MCF 10A (cell line): ENCODE measurements around the gene CNOT6L. TPM values are rescaled to one million over a fixed set of nuclear protein-coding genes. Genes with fewer than 3 reads are reported as not detected.

Source experiments
- BruUV-seq: library from RNA; stranded (reverse); fragments of 400-500 nt; replicated peaks from 2 replicates; lab custom pipeline; 2021; lab: Mats Ljungman, UMichigan
- CTCF ChIA-PET: fragments of 300-600 bp; sonication (Branson Sonifier 250); formaldehyde crosslinking; extraction: SDS; loops from one replicate; lab custom pipeline; 2021; ENCODE audit warnings: antibody characterized with exemption, inconsistent platforms; lab: Yijun Ruan, JAX
- POLR2A ChIA-PET: fragments of 300-600, 350-650 bp; sonication (Branson Sonifier 250); formaldehyde crosslinking; extraction: SDS; loops from one replicate; lab custom pipeline; 2020; ENCODE audit warnings: antibody characterized with exemption, inconsistent platforms; lab: Yijun Ruan, JAX
- DNase-seq: peaks from one replicate; pipeline ENCODE4 v3.0.0-alpha.2; 2018; ENCODE audit not compliant: unreplicated experiment
- H3K27ac Mint-ChIP-seq: one replicate; pipeline ENCODE4 v1.8.0; 2022; ENCODE audit warnings: mild to moderate bottlenecking, low read depth, mixed read lengths; ENCODE audit not compliant: unreplicated experiment
- H3K27me3 Mint-ChIP-seq: one replicate; pipeline ENCODE4 v1.8.0; 2022; ENCODE audit warnings: mixed read lengths; ENCODE audit not compliant: insufficient read depth, unreplicated experiment
- H3K36me3 Mint-ChIP-seq: one replicate; pipeline ENCODE4 v1.8.0; 2022; ENCODE audit warnings: mild to moderate bottlenecking, moderate library complexity, mixed read lengths; ENCODE audit not compliant: insufficient read depth, unreplicated experiment
- H3K4me1 Mint-ChIP-seq: one replicate; pipeline ENCODE4 v1.8.0; 2022; ENCODE audit warnings: mixed read lengths; ENCODE audit not compliant: insufficient read depth, unreplicated experiment
- H3K4me3 Mint-ChIP-seq: one replicate; pipeline ENCODE4 v1.8.0; 2022; ENCODE audit warnings: mild to moderate bottlenecking, moderate library complexity, mixed read lengths; ENCODE audit not compliant: unreplicated experiment
- H3K9me3 Mint-ChIP-seq: one replicate; pipeline ENCODE4 v1.8.0; 2022; ENCODE audit warnings: mixed read lengths; ENCODE audit not compliant: unreplicated experiment
- intact Hi-C: fragments of 100-400 bp; cut with micrococcal nuclease; formaldehyde crosslinking; loops from 2 replicates; pipeline ENCODE4 v1.14.1; 2022
- total RNA-seq: library from RNA; stranded (reverse); gene quantifications from 2 replicates; pipeline ENCODE4 v1.2.3, GENCODE V29; 2022
- TF ChIP-seq, protein P1 (sequence below): fragments of 200-600 bp; IDR thresholded peaks from one replicate; pipeline ENCODE4 v1.8.0; 2022; ENCODE audit warnings: antibody characterized with exemption, mild to moderate bottlenecking; ENCODE audit not compliant: unreplicated experiment

The CNOT6L gene
- total RNA-seq, 1 experiment from 2014 or later, result 47.3 TPM

DNA sequence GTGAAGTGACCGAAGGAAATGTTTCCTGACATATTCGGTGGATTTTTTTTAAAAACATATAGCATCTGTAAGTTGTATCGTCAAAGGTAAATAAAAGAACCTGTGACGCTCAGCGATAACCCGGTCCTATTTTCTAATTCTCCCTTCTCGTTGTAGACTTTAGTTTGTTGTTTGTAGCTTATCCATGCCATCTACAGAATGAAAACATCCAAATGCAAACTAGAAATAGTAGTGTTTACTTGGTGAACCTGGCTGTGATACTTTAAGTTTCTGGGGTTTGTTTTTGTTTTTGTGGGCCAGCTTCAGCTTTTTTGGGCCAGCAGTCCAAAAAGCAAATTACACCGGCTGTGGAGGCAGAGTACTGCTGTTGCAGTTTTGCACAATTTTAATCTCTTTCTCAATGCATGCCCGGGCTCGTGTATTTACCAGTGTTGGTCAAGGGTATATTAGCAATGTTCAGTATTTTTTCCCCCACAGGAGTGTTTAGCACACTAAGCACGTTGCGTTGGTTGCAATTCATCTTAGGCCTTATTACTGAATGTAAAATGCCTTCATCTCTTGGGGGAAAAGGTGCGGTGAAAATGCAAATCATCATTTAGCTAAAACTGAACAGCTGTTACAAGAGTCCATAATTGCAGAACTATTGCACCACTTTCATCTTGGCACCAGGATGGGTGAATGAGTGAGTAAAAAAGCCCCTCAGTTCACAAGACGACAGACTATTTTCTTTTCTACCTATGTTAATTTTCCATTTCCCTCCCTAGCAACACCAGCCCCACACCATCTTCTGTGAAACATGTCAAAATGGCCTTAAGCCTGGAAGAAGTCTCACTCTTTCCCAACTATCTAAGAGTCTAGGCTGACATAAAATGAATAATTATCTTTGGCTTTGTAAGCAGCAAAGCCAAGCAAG, 1.7 kb upstream of the CNOT6L start:
- intact Hi-C loops, result loop anchor here (1.0 kb wide), 1 partner anchor 41 kb away; the partner anchor contains the start of gene MRPL1
- Mint-ChIP-seq H3K27ac (peak overlapping the region; percentile 96), H3K4me1 (peaks cover 27% of the 10 kb centered on the region), H3K9me3 (no peaks in the 10 kb centered on the region), H3K36me3 (no peaks in the 10 kb centered on the region), H3K4me3 (peak overlapping the region; percentile 93), H3K27me3 (no peaks in the 10 kb centered on the region)
- TF ChIP-seq, protein P1, sequence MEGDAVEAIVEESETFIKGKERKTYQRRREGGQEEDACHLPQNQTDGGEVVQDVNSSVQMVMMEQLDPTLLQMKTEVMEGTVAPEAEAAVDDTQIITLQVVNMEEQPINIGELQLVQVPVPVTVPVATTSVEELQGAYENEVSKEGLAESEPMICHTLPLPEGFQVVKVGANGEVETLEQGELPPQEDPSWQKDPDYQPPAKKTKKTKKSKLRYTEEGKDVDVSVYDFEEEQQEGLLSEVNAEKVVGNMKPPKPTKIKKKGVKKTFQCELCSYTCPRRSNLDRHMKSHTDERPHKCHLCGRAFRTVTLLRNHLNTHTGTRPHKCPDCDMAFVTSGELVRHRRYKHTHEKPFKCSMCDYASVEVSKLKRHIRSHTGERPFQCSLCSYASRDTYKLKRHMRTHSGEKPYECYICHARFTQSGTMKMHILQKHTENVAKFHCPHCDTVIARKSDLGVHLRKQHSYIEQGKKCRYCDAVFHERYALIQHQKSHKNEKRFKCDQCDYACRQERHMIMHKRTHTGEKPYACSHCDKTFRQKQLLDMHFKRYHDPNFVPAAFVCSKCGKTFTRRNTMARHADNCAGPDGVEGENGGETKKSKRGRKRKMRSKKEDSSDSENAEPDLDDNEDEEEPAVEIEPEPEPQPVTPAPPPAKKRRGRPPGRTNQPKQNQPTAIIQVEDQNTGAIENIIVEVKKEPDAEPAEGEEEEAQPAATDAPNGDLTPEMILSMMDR, result no peak
- POLR2A ChIA-PET, result interaction anchor here (0.7 to 6.4 kb wide), 42 partner anchors 10 to 826 kb away, joined by 3 to 332 read pairs (median 4); partner anchors contain the start of gene MRPL1
- DNase-seq, result peak; percentile 39
- CTCF ChIA-PET, result interaction anchor here (0.6 to 2.9 kb wide), 5 partner anchors 13 to 42 kb away, joined by 3 to 22 read pairs (median 3); partner anchors contain the start of gene MRPL1
- TSS peak; percentile 91 for BruUV-seq

DNA sequence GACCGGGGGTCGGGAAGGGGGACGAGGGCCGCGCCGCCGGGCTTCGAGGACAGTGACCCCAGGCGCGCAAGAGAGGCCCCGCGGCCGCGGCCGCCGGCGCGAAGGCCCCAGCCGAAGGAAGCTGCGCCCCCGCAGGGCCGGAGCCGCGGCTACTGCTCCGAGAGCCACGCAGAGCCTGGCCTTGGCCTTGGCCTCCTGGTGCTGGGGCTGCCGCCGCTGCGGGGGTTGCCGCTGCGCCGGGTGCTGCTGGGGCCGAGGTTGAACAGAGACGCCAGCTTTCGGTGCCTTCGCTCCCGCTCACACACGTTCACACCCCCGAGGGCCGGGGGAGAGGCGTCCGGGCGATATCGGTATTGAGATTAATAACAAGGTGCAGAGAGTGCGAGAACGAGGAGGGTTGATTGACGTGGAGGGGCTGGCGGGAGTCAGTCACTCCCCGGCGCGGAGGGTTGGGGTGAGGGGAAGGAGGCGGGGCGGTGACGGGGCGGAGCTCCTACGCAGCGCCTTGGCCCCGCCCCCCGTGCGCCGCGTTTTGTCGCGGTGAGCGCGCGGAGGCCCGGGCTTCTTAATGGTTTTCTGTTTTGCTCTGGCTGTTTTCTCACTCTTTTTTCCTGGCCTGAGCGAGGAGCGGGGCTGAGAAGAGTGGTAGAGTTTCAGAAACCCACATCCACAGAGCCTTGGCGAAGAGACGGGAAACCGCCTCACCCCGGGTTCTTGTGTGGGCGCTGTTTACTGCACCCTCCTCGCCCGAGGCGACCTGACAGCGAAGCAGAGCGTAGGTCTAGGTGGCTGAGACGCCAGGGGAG, 878 bp upstream of the CNOT6L start:
- Mint-ChIP-seq H3K4me3 (peak overlapping the region; percentile 93), H3K27me3 (no peaks in the 10 kb centered on the region), H3K9me3 (no peaks in the 10 kb centered on the region), H3K27ac (peak overlapping the region; percentile 96), H3K36me3 (no peaks in the 10 kb centered on the region), H3K4me1 (peaks cover 34% of the 10 kb centered on the region)
- TF ChIP-seq, protein P1, result no peak
- DNase-seq, result peak; percentile 90
- intact Hi-C loops, result loop anchor here (1.0 to 10.0 kb wide), 3 partner anchors 42 to 237 kb away; partner anchors contain the start of genes FRAS1 and MRPL1
- ChIA-PET CTCF (interaction anchor here (0.6 to 2.9 kb wide), 5 partner anchors 20 to 59 kb away, joined by 3 to 22 read pairs (median 5); partner anchors contain the start of gene MRPL1), POLR2A (interaction anchor here (0.6 to 6.4 kb wide), 48 partner anchors 10 to 1324 kb away, joined by 3 to 332 read pairs (median 4); partner anchors contain the start of gene MRPL1)
- BruUV-seq, result no TSS peak

DNA sequence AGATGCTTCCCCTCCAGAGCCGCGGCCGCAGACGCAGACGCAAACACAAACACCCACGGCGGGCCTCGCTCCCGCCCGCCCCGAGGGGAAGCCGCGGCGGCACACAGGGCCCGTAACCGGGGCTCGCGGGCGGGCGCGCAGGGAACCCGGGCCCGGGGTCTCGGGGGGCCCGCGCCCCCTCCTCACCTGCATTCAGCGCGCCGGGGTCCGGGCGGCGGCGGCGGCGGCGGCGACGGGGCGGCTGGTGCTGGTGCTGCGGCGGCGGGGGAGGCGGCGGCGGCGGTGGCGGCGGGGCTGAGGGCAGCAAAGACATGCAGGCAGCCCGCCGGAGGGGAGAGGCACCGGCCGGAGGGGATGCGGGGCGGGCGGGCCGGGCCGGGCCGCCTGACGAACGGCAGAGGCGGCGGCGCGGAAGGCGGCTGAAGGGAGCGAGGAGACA, 255 bp upstream of the CNOT6L start:
- Mint-ChIP-seq H3K4me3 (peak overlapping the region; percentile 93), H3K36me3 (no peaks in the 10 kb centered on the region), H3K4me1 (peaks cover 37% of the 10 kb centered on the region), H3K27me3 (no peaks in the 10 kb centered on the region), H3K27ac (peak overlapping the region; percentile 96), H3K9me3 (no peaks in the 10 kb centered on the region)
- TF ChIP-seq, protein P1, result no peak
- ChIA-PET CTCF (interaction anchor here (2.9 kb wide), 1 partner anchor 43 kb away, joined by 22 read pairs; the partner anchor contains the start of gene MRPL1), POLR2A (interaction anchor here (0.6 to 6.4 kb wide), 28 partner anchors 10 to 1324 kb away, joined by 3 to 332 read pairs (median 4); partner anchors contain the start of gene MRPL1)
- intact Hi-C loops, result loop anchor here (5.0 to 10.0 kb wide), 2 partner anchors 75 to 238 kb away; partner anchors contain the start of gene FRAS1
- no peak for DNase-seq
- no TSS peak for BruUV-seq
